Neural progenitor cell (in vitro differentiated cells): Measurements from ENCODE around the gene CORO6. TPM values are rescaled to one million over a fixed set of nuclear protein-coding genes. Genes with fewer than 3 reads are reported as not detected.

Experiments
- DNase-seq: peaks from one replicate; pipeline ENCODE4 v3.0.0-alpha.2; 2016; ENCODE audit warnings: low spot score
- H2AFZ ChIP-seq: fragments of 200-600 bp; sonication (generic); replicated peaks from 2 replicates; pipeline ENCODE4 v1.6.1; 2016; ENCODE audit warnings: antibody characterized with exemption
- H3F3A ChIP-seq: fragments of 200-600 bp; sonication (generic); 2 replicates; pipeline ENCODE4 v1.6.1; 2016; ENCODE audit warnings: antibody characterized with exemption, low read depth
- H3K27ac ChIP-seq: fragments of 200-600 bp; sonication (generic); 2 replicates; pipeline ENCODE4 v1.5.1; 2016; ENCODE audit warnings: mild to moderate bottlenecking
- H3K27me3 ChIP-seq: fragments of 200-600 bp; sonication (generic); 2 replicates; pipeline ENCODE4 v1.6.1; 2016; ENCODE audit warnings: mild to moderate bottlenecking, moderate library complexity
- H3K36me3 ChIP-seq: fragments of 200-600 bp; sonication (generic); 2 replicates; pipeline ENCODE4 v1.5.1; 2016
- H3K4me1 ChIP-seq: fragments of 200-600 bp; sonication (generic); 2 replicates; pipeline ENCODE4 v1.6.1; 2016; ENCODE audit warnings: mixed run types
- H3K4me2 ChIP-seq: fragments of 200-600 bp; sonication (generic); 2 replicates; pipeline ENCODE4 v1.6.1; 2016
- H3K4me3 ChIP-seq: fragments of 200-600 bp; sonication (generic); 2 replicates; pipeline ENCODE4 v1.5.1; 2016
- H3K79me2 ChIP-seq: fragments of 200-600 bp; sonication (generic); 2 replicates; pipeline ENCODE4 v1.6.1; 2016; ENCODE audit warnings: low read depth
- H3K9ac ChIP-seq: fragments of 200-600 bp; sonication (generic); 2 replicates; pipeline ENCODE4 v1.6.1; 2016
- H3K9me3 ChIP-seq: fragments of 200-600 bp; sonication (generic); 2 replicates; pipeline ENCODE4 v1.5.1; 2016; ENCODE audit warnings: low read depth
- H4K20me1 ChIP-seq: fragments of 200-600 bp; sonication (generic); 2 replicates; pipeline ENCODE4 v1.6.1; 2016; ENCODE audit warnings: low read depth
- H3K27ac Mint-ChIP-seq: 3 replicates; pipeline ENCODE4 v1.8.0; 2021; ENCODE audit warnings: mixed read lengths
- H3K27me3 Mint-ChIP-seq: 2 replicates; pipeline ENCODE4 v1.8.0; 2022; ENCODE audit warnings: low read depth, mild to moderate bottlenecking, inconsistent platforms, moderate library complexity, mixed read lengths; ENCODE audit not compliant: insufficient read depth
- H3K36me3 Mint-ChIP-seq: 3 replicates; pipeline ENCODE4 v1.8.0; 2021; ENCODE audit warnings: mixed read lengths
- H3K4me1 Mint-ChIP-seq: 3 replicates; pipeline ENCODE4 v1.8.0; 2021; ENCODE audit warnings: mixed read lengths
- H3K4me3 Mint-ChIP-seq: 3 replicates; pipeline ENCODE4 v1.8.0; 2021; ENCODE audit warnings: mild to moderate bottlenecking, moderate library complexity, mixed read lengths
- H3K9me3 Mint-ChIP-seq: 3 replicates; pipeline ENCODE4 v1.8.0; 2020; ENCODE audit warnings: mixed read lengths
- EZH2 ChIP-seq: fragments of 200-600 bp; sonication (generic); IDR thresholded peaks from 2 replicates; pipeline ENCODE4 v1.6.1; 2017; ENCODE audit warnings: antibody characterized with exemption, mild to moderate bottlenecking, moderate library complexity
- EZH2phosphoT487 ChIP-seq: fragments of 200-600 bp; sonication (generic); IDR thresholded peaks from 2 replicates; pipeline ENCODE4 v1.6.1; 2017; ENCODE audit warnings: antibody characterized with exemption
- total RNA-seq: library from RNA; depleted of rRNA; stranded (reverse); fragments of >200 nt; gene quantifications from 2 replicates; pipeline ENCODE4 v1.2.3, GENCODE V29; 2015; ENCODE audit warnings: low replicate concordance
- TF ChIP-seq, protein P1 (sequence below): fragments of 200-600 bp; sonication (generic); IDR thresholded peaks from 2 replicates; pipeline ENCODE4 v1.5.1; 2017; ENCODE audit warnings: antibody characterized with exemption, mild to moderate bottlenecking

CORO6 gene
- 3.9 and 6.2 TPM in 2 replicates for total RNA-seq

DNA sequence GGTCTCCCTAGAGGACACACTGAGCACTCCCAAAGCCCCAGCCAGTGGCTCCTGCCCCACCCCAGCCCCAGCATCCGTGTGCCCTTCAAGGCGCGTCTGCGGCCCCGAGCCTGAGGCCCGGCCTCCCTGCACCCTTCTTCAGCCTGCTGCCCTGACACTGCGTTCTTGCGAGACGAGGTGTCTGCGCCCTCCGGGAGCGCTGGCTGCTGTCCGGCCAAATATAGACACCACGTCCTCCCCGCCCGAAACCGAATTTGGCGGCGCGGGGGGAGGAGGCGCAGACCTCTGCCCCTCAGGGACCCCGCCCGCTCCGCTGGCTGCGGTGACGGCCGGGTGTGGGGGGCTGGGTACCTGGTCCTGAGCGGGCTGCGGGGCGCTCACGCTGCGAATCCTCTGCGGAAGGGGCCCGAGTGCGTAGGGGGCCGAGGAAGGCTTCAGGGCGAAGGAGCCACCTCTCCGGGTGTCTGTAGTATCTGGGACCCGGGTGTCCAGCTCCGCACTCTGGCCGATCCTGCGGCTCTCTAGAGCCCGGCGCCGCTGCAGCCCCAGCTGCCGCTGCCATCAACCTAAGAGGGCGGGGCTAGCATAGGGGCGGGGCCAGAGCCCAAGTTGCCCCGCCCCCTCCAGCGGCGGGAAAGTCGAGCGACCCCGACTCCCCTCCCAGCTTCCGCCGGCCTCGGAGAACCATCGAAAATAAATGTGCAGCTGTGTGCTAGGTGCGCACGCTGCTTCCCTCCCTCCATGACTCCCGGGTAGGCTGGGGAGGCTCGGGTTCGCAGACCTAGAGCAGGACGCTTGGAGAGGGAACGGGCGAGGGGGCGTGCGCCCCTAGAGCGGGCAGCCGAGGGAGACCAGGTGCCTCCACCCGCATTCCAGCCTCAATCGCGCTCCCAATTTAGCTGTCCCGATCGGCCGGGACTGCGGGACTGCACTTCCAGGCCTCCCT lies at the start of gene CORO6:
Gene CORO6 (minus strand): TSS at position 576 of the 946 bp plus-strand sequence. CDS start 1,491 bp downstream, outside the sequence.
- H3K27me3 ChIP-seq, result peaks cover 67% of the 10 kb centered on the region
- H3K36me3 Mint-ChIP-seq, result peaks cover 3% of the 10 kb centered on the region
- H3K4me3 Mint-ChIP-seq, result peak within 1 kb of the TSS; percentile 85
- no peaks in the 10 kb centered on the region for H3K9me3 ChIP-seq
- no peaks in the 10 kb centered on the region for H3K36me3 ChIP-seq
- peak; percentile 92 for DNase-seq
- H3K4me1 Mint-ChIP-seq, result peaks cover 20% of the 10 kb centered on the region
- peak within 1 kb of the TSS; percentile 75 for H3K4me3 ChIP-seq
- no peak within 1 kb of the TSS for H3K27ac Mint-ChIP-seq
- no peaks in the 10 kb centered on the region for H3K9me3 Mint-ChIP-seq
- H3K27ac ChIP-seq, result no peak within 1 kb of the TSS
- H3K79me2 ChIP-seq, result no peaks in the 10 kb centered on the region
- peaks cover 24% of the 10 kb centered on the region for H3F3A ChIP-seq
- TF ChIP-seq EZH2, result peak; percentile 68
- TF ChIP-seq, protein P1, sequence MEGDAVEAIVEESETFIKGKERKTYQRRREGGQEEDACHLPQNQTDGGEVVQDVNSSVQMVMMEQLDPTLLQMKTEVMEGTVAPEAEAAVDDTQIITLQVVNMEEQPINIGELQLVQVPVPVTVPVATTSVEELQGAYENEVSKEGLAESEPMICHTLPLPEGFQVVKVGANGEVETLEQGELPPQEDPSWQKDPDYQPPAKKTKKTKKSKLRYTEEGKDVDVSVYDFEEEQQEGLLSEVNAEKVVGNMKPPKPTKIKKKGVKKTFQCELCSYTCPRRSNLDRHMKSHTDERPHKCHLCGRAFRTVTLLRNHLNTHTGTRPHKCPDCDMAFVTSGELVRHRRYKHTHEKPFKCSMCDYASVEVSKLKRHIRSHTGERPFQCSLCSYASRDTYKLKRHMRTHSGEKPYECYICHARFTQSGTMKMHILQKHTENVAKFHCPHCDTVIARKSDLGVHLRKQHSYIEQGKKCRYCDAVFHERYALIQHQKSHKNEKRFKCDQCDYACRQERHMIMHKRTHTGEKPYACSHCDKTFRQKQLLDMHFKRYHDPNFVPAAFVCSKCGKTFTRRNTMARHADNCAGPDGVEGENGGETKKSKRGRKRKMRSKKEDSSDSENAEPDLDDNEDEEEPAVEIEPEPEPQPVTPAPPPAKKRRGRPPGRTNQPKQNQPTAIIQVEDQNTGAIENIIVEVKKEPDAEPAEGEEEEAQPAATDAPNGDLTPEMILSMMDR, result no peak
- peak; percentile 48 for TF ChIP-seq EZH2phosphoT487
- H3K9ac ChIP-seq, result no peak within 1 kb of the TSS
- H4K20me1 ChIP-seq, result no peaks in the 10 kb centered on the region
- H3K27me3 Mint-ChIP-seq, result peaks cover 21% of the 10 kb centered on the region
- H3K4me2 ChIP-seq, result peak within 1 kb of the TSS; percentile 97
- H2AFZ ChIP-seq, result peak within 1 kb of the TSS; percentile 94
- H3K4me1 ChIP-seq, result peaks cover 10% of the 10 kb centered on the region

DNA sequence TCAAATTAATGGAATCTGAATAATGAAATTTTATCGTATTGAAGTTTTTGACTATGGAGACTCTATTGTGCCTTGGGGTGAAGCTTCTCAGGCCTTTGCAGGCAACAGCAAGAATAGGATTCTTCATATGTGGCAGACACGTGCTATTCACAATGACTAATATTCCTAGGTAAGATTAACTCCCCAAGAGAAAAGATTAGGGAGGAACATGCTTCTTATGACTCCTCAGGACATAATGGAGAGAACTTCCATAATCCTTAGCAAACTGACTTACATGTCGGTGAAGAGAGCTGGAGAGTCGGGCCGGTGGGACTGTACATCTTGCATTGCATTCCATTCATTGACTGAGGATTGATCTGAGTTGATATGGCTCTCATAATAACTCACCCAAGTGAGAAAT lies 48.9 kb upstream of the CORO6 start:
- Histone ChIP-seq H3K4me3 (no peak overlapping the region), H3K79me2 (no peaks in the 10 kb centered on the region), H3K36me3 (no peaks in the 10 kb centered on the region), H3K27me3 (no peaks in the 10 kb centered on the region), H4K20me1 (no peaks in the 10 kb centered on the region), H3K27ac (no peak overlapping the region), H3K4me1 (no peaks in the 10 kb centered on the region), H3K4me2 (no peak overlapping the region), H2AFZ (no peak overlapping the region), H3K9ac (no peak overlapping the region), H3F3A (no peaks in the 10 kb centered on the region), H3K9me3 (no peaks in the 10 kb centered on the region)
- H3K9me3 Mint-ChIP-seq, result no peaks in the 10 kb centered on the region
- H3K27me3 Mint-ChIP-seq, result peaks cover 4% of the 10 kb centered on the region
- H3K4me3 Mint-ChIP-seq, result no peak overlapping the region
- H3K4me1 Mint-ChIP-seq, result peaks cover 9% of the 10 kb centered on the region
- no peak for DNase-seq
- TF ChIP-seq EZH2phosphoT487 (no peak), EZH2 (no peak)
- TF ChIP-seq, protein P1, result no peak
- peaks cover 23% of the 10 kb centered on the region for H3K36me3 Mint-ChIP-seq
- H3K27ac Mint-ChIP-seq, result peak overlapping the region; percentile 24

DNA sequence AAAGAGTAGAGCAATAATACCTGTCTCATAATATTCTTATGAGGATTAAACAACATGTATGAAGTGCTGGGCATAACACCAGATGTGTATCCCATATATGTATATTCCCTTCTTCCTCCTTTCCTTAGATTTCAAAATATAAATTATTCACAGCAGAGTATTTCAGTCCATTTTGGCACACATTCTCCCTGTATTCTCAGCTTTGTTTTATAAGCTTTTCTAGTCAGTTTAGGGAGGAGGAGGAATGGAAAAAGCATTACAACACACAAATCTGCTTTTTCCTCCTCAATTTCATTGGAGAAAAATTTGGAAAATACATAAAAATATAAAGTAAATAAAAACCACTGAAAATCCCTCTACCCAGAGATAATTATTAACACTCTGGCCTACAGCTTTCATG lies 46.6 kb upstream of the CORO6 start:
- no peak overlapping the region for H3K27ac Mint-ChIP-seq
- Histone ChIP-seq H3K79me2 (no peaks in the 10 kb centered on the region), H3F3A (no peaks in the 10 kb centered on the region), H3K4me2 (no peak overlapping the region), H3K9ac (no peak overlapping the region), H3K9me3 (no peaks in the 10 kb centered on the region), H3K27me3 (no peaks in the 10 kb centered on the region), H2AFZ (no peak overlapping the region), H3K4me1 (no peaks in the 10 kb centered on the region), H3K4me3 (no peak overlapping the region), H4K20me1 (no peaks in the 10 kb centered on the region), H3K27ac (no peak overlapping the region), H3K36me3 (no peaks in the 10 kb centered on the region)
- DNase-seq, result no peak
- TF ChIP-seq, protein P1, result no peak
- TF ChIP-seq EZH2 (no peak), EZH2phosphoT487 (no peak)
- no peaks in the 10 kb centered on the region for H3K9me3 Mint-ChIP-seq
- H3K36me3 Mint-ChIP-seq, result peaks cover 24% of the 10 kb centered on the region
- H3K27me3 Mint-ChIP-seq, result peaks cover 2% of the 10 kb centered on the region
- H3K4me1 Mint-ChIP-seq, result peaks cover 9% of the 10 kb centered on the region
- H3K4me3 Mint-ChIP-seq, result no peak overlapping the region
